Effector memory CD4-positive, alpha-beta T cell (primary cell): ENCODE results near the gene LGSN.
"Not testable (repeated sequence)": the region's sequence is repeated elsewhere in the genome, so short reads cannot be mapped to it uniquely, and the experiment has no call there.

Experiments used
- DNase-seq, 3 donors: peaks; one replicate each; pipeline ENCODE4 v3.0.0-alpha.2; 2020
- H3K27ac ChIP-seq: 2 replicates; pipeline ENCODE4 v1.7.0; 2013; ENCODE audit warnings: mild to moderate bottlenecking, low read length, moderate library complexity; ENCODE audit not compliant: insufficient read depth, poor library complexity, severe bottlenecking
- H3K27me3 ChIP-seq: replicated peaks from 2 replicates; pipeline ENCODE4 v1.7.0; 2013; ENCODE audit warnings: mild to moderate bottlenecking, low read length; ENCODE audit not compliant: insufficient read depth, control insufficient read depth, poor library complexity, severe bottlenecking
- H3K36me3 ChIP-seq: 2 replicates; pipeline ENCODE4 v1.7.0; 2013; ENCODE audit warnings: mild to moderate bottlenecking, low read length, moderate library complexity; ENCODE audit not compliant: control insufficient read depth, insufficient read depth
- H3K4me1 ChIP-seq: 2 replicates; pipeline ENCODE4 v1.7.0; 2013; ENCODE audit warnings: low read length, mild to moderate bottlenecking; ENCODE audit not compliant: control insufficient read depth, insufficient read depth, poor library complexity, severe bottlenecking
- H3K4me3 ChIP-seq: 2 replicates; pipeline ENCODE4 v1.7.0; 2013; ENCODE audit warnings: low read length, low read depth, mild to moderate bottlenecking; ENCODE audit not compliant: insufficient read depth, poor library complexity, severe bottlenecking
- H3K9me3 ChIP-seq: 2 replicates; pipeline ENCODE4 v1.7.0; 2013; ENCODE audit warnings: mild to moderate bottlenecking, low read length, moderate library complexity; ENCODE audit not compliant: control insufficient read depth

The LGSN gene

GRCh38 chr6:63347599-63347998 is 27.8 kb upstream of the LGSN start:
- Histone ChIP-seq H3K36me3 (no peaks in the 10 kb centered on the region), H3K27ac (no peak overlapping the region), H3K4me1 (no peaks in the 10 kb centered on the region), H3K4me3 (no peak overlapping the region), H3K9me3 (no peaks in the 10 kb centered on the region), H3K27me3 (no peaks in the 10 kb centered on the region)
- no peak for DNase-seq

GRCh38 chr6:63346217-63346835 is 26.5 kb upstream of the LGSN start:
- no peaks in the 10 kb centered on the region for H3K36me3 ChIP-seq
- no peaks in the 10 kb centered on the region for H3K4me1 ChIP-seq

GRCh38 chr6:63340351-63340750 is 20.6 kb upstream of the LGSN start:
- H3K36me3 ChIP-seq, result no peaks in the 10 kb centered on the region
- DNase-seq, result no peak

More at GRCh38 chr6:63346217-63346835, 26.5 kb upstream of the LGSN start:
- Histone ChIP-seq H3K27me3 (no peaks in the 10 kb centered on the region), H3K9me3 (no peaks in the 10 kb centered on the region), H3K27ac (no peak overlapping the region), H3K4me3 (no peak overlapping the region)
- DNase-seq, result no peak

GRCh38 chr6:63334652-63335051 is 14.9 kb upstream of the LGSN start:
- DNase-seq, H3K27ac ChIP-seq, H3K4me3 ChIP-seq, H3K36me3 ChIP-seq, H3K4me1 ChIP-seq, H3K9me3 ChIP-seq, H3K27me3 ChIP-seq: not testable (repeated sequence)

More at GRCh38 chr6:63340351-63340750, 20.6 kb upstream of the LGSN start:
- no peaks in the 10 kb centered on the region for H3K4me1 ChIP-seq
- H3K27me3 ChIP-seq, result no peaks in the 10 kb centered on the region
- no peaks in the 10 kb centered on the region for H3K9me3 ChIP-seq
- no peak overlapping the region for H3K27ac ChIP-seq
- H3K4me3 ChIP-seq, result no peak overlapping the region

- DNase-seq, result no peak
- H3K9me3 ChIP-seq, result no peaks in the 10 kb centered on the region
- no peaks in the 10 kb centered on the region for H3K4me1 ChIP-seq
- no peaks in the 10 kb centered on the region for H3K27me3 ChIP-seq
- no peak overlapping the region for H3K4me3 ChIP-seq
- no peaks in the 10 kb centered on the region for H3K36me3 ChIP-seq
- H3K27ac ChIP-seq, result no peak overlapping the region
Observed at GRCh38 chr6:63333440-63333839, 13.7 kb upstream of the LGSN start.

GRCh38 chr6:63326630-63327029 is 6.8 kb upstream of the LGSN start:
- H3K9me3 ChIP-seq, H3K27me3 ChIP-seq, H3K27ac ChIP-seq, H3K4me3 ChIP-seq, H3K36me3 ChIP-seq, H3K4me1 ChIP-seq, DNase-seq: not testable (repeated sequence)

- H3K36me3 ChIP-seq, result no peaks in the 10 kb centered on the region
- DNase-seq, result no peak
- H3K27me3 ChIP-seq, result no peaks in the 10 kb centered on the region
- no peaks in the 10 kb centered on the region for H3K4me1 ChIP-seq
- no peaks in the 10 kb centered on the region for H3K9me3 ChIP-seq
- H3K4me3 ChIP-seq, result no peak overlapping the region
- no peak overlapping the region for H3K27ac ChIP-seq
Observed at GRCh38 chr6:63322981-63323380, 3.2 kb upstream of the LGSN start.

- no peaks in the 10 kb centered on the region for H3K9me3 ChIP-seq
- no peaks in the 10 kb centered on the region for H3K27me3 ChIP-seq
- H3K4me3 ChIP-seq, result no peak overlapping the region
- H3K4me1 ChIP-seq, result no peaks in the 10 kb centered on the region
- no peaks in the 10 kb centered on the region for H3K36me3 ChIP-seq
- no peak for DNase-seq
- H3K27ac ChIP-seq, result no peak overlapping the region
Observed at GRCh38 chr6:63321821-63322220, 2.0 kb upstream of the LGSN start.

GRCh38 chr6:63317641-63318040 is 2.1 kb downstream of the LGSN start:
- no peak overlapping the region for H3K27ac ChIP-seq
- H3K27me3 ChIP-seq, result no peaks in the 10 kb centered on the region
- no peaks in the 10 kb centered on the region for H3K4me1 ChIP-seq
- no peak for DNase-seq
- H3K9me3 ChIP-seq, result no peaks in the 10 kb centered on the region
- H3K36me3 ChIP-seq, result no peaks in the 10 kb centered on the region
- no peak overlapping the region for H3K4me3 ChIP-seq

- no peak overlapping the region for H3K27ac ChIP-seq
- H3K27me3 ChIP-seq, result no peaks in the 10 kb centered on the region
- H3K4me1 ChIP-seq, result no peaks in the 10 kb centered on the region
- no peaks in the 10 kb centered on the region for H3K36me3 ChIP-seq
- DNase-seq, result no peak
- H3K9me3 ChIP-seq, result no peaks in the 10 kb centered on the region
- no peak overlapping the region for H3K4me3 ChIP-seq
Observed at GRCh38 chr6:63316113-63316512, 3.7 kb downstream of the LGSN start.
